Endothelial cell of umbilical vein (primary cell): ENCODE data around the gene OR52B4. TPM values are rescaled to one million over a fixed set of nuclear protein-coding genes. Genes with fewer than 3 reads are reported as not detected.
"Not testable (repeated sequence)": the region's sequence is repeated elsewhere in the genome, so short reads cannot be mapped to it uniquely, and the experiment has no call there.

Experiments used
- BruUV-seq: library from RNA; stranded (reverse); fragments of 400-500 nt; replicated peaks from 2 replicates; lab custom pipeline; 2021; lab: Mats Ljungman, UMichigan
- CTCF ChIA-PET: fragments of 300-600, 350-600 bp; sonication (Branson Sonifier 250); formaldehyde crosslinking; loops from one replicate; lab custom pipeline; 2021; ENCODE audit warnings: antibody characterized with exemption, inconsistent platforms; lab: Charles Lee
- POLR2A ChIA-PET: fragments of 300-600, 350-600 bp; sonication (Branson Sonifier 250); formaldehyde crosslinking; loops from one replicate; lab custom pipeline; 2021; ENCODE audit warnings: antibody characterized with exemption, inconsistent platforms; lab: Charles Lee
- DNase-seq: peaks from one replicate; pipeline ENCODE4 v3.0.0-alpha.2; 2011; ENCODE audit warnings: low read depth, low spot score
- FAIRE-seq: peaks from 2 replicates; lab custom pipeline; 2011; peaks lifted over from hg19 to GRCh38; lab: Jason Lieb, UNC
- H2AFZ ChIP-seq: 2 replicates; pipeline ENCODE4 v1.6.0; 2012; ENCODE audit warnings: low read depth, low read length, control low read depth, inconsistent platforms
- H3K27ac ChIP-seq: 2 replicates; pipeline ENCODE4 v1.5.1; 2011; ENCODE audit warnings: low read depth, mild to moderate bottlenecking, control low read depth, low read length, moderate library complexity; ENCODE audit not compliant: insufficient read depth
- H3K27me3 ChIP-seq, 2 experiments: 2 replicates each; pipeline versions ENCODE4 v1.6.0 to v1.6.1; 2011; ENCODE audit warnings: low read length in 2 of 2, mixed read lengths in 1 of 2; ENCODE audit not compliant: control insufficient read depth in 2 of 2, insufficient read depth in 2 of 2
- H3K36me3 ChIP-seq, 2 experiments: 2 replicates in 1 of 2; 3 replicates in 1 of 2; pipeline ENCODE4 v1.5.1; 2011; ENCODE audit warnings: low read length in 2 of 2, mild to moderate bottlenecking in 1 of 2, moderate library complexity in 1 of 2; ENCODE audit not compliant: control insufficient read depth in 2 of 2, insufficient read depth in 2 of 2; ENCODE audit errors: extremely low read depth in 1 of 2
- H3K4me1 ChIP-seq: 3 replicates; pipeline ENCODE4 v1.5.1; 2011; ENCODE audit warnings: mild to moderate bottlenecking, low read length; ENCODE audit not compliant: control insufficient read depth, insufficient read depth; ENCODE audit errors: extremely low read depth
- H3K4me2 ChIP-seq: 2 replicates; pipeline ENCODE4 v1.6.1; 2011; ENCODE audit warnings: low read length, control low read depth, mixed read lengths; ENCODE audit not compliant: insufficient read depth
- H3K4me3 ChIP-seq, 3 experiments: fragments of 200-600 bp in 1 of 3; sonication (generic), shearing (Covaris generic) in 1 of 3; replicated peaks in 1 of 3; 2 replicates each; pipeline ENCODE4 v1.5.1; 2011 to 2016; ENCODE audit warnings: control low read depth in 3 of 3, low read length in 3 of 3, mild to moderate bottlenecking in 2 of 3, inconsistent platforms in 1 of 3, low read depth in 1 of 3, moderate library complexity in 1 of 3; ENCODE audit not compliant: insufficient read depth in 1 of 3
- H3K79me2 ChIP-seq: 2 replicates; pipeline ENCODE4 v1.6.0; 2012; ENCODE audit warnings: low read length, inconsistent platforms; ENCODE audit not compliant: control insufficient read depth, insufficient read depth
- H3K9ac ChIP-seq: replicated peaks from 2 replicates; pipeline ENCODE3; 2011; ENCODE audit warnings: low read length, control low read depth; ENCODE audit not compliant: insufficient read depth; ENCODE audit errors: extremely low read depth
- H3K9me1 ChIP-seq: replicated peaks from 3 replicates; pipeline ENCODE4 v1.6.0; 2011; ENCODE audit warnings: mild to moderate bottlenecking, low read length; ENCODE audit not compliant: control insufficient read depth, insufficient read depth; ENCODE audit errors: extremely low read depth
- H3K9me3 ChIP-seq: replicated peaks from 2 replicates; pipeline ENCODE4 v1.5.1; 2012; ENCODE audit warnings: low read length, inconsistent platforms; ENCODE audit not compliant: control insufficient read depth, insufficient read depth
- H4K20me1 ChIP-seq: replicated peaks from 2 replicates; pipeline ENCODE3; 2011; ENCODE audit warnings: mild to moderate bottlenecking, low read length; ENCODE audit not compliant: control insufficient read depth, insufficient read depth; ENCODE audit errors: extremely low read depth
- CTCF ChIP-seq, 2 donors: IDR thresholded peaks; 1 replicate in 1 of 2; 2 replicates in 1 of 2; pipeline ENCODE4 v1.5.1; 2011; ENCODE audit warnings: low read length in 2 of 2, mild to moderate bottlenecking in 2 of 2, moderate library complexity in 2 of 2, control low read depth in 1 of 2, inconsistent platforms in 1 of 2, low read depth in 1 of 2; ENCODE audit not compliant: insufficient read depth in 1 of 2; ENCODE audit errors: extremely low read depth in 1 of 2
- EZH2 ChIP-seq: IDR thresholded peaks from 2 replicates; pipeline ENCODE4 v1.6.1; 2012; ENCODE audit warnings: borderline replicate concordance, low read depth, mild to moderate bottlenecking, moderate library complexity, low read length, inconsistent platforms; ENCODE audit not compliant: severe bottlenecking
- FOS ChIP-seq: IDR thresholded peaks from 2 replicates; pipeline ENCODE4 v1.6.1; 2011; ENCODE audit warnings: mild to moderate bottlenecking, low read length, moderate library complexity, borderline replicate concordance; ENCODE audit not compliant: insufficient read depth
- GATA2 ChIP-seq: IDR thresholded peaks from 2 replicates; pipeline ENCODE4 v1.7.0; 2011; ENCODE audit warnings: low read depth, mild to moderate bottlenecking, moderate library complexity, mixed read lengths, low read length; ENCODE audit not compliant: insufficient read length, insufficient read depth
- JUN ChIP-seq: IDR thresholded peaks from 2 replicates; pipeline ENCODE4 v1.6.1; 2011; ENCODE audit warnings: borderline replicate concordance, low read depth; ENCODE audit not compliant: insufficient read length, insufficient read depth
- MYC ChIP-seq: IDR thresholded peaks from one replicate; pipeline ENCODE4 v1.6.1; 2011; ENCODE audit warnings: mild to moderate bottlenecking, low read depth, low read length
- POLR2A ChIP-seq: IDR thresholded peaks from 2 replicates; pipeline ENCODE4 v1.6.1; 2012; ENCODE audit warnings: low read depth, mild to moderate bottlenecking, control low read depth, low read length
- POLR2AphosphoS5 ChIP-seq: IDR thresholded peaks from 2 replicates; pipeline ENCODE4 v1.6.1; 2012; ENCODE audit warnings: low read depth, mild to moderate bottlenecking, control low read depth, low read length, moderate library complexity; ENCODE audit not compliant: insufficient read depth
- dilution Hi-C: fragments of 300-500 bp; cut with MboI; formaldehyde crosslinking; loops from one replicate; pipeline ENCODE4 v1.15.0; 2019; ENCODE audit warnings: low sequenced_read_pairs; ENCODE audit not compliant: extremely low pct_ligation_motif_present
- intact Hi-C: fragments of 100-400 bp; cut with micrococcal nuclease; formaldehyde crosslinking; loops from one replicate; pipeline ENCODE4 v1.10.0; 2022
- polyA plus RNA-seq, 4 experiments: library from polyadenylated mRNA; depleted of rRNA in 3 of 4; stranded (reverse) in 3 of 4; unstranded in 1 of 4; fragments of >200 nt; gene quantifications; 2 replicates each; pipeline versions ENCODE4 v1.2.1 to v1.2.3, GENCODE V29; 2011 to 2012; ENCODE audit warnings: missing spikeins in 1 of 4
- total RNA-seq: library from RNA; stranded (reverse); gene quantifications from 2 replicates; pipeline ENCODE4 v1.2.3, GENCODE V29; 2021
- TF ChIP-seq, protein P1 (sequence below): IDR thresholded peaks from 2 replicates; pipeline ENCODE4 v1.6.1; 2011; ENCODE audit not compliant: insufficient read depth, insufficient read length

Gene OR52B4
- total and polyA plus RNA-seq, 2 donors (not counting 3 experiments of a cell fraction or from before 2014, with no cell fraction given): not detected

DNA sequence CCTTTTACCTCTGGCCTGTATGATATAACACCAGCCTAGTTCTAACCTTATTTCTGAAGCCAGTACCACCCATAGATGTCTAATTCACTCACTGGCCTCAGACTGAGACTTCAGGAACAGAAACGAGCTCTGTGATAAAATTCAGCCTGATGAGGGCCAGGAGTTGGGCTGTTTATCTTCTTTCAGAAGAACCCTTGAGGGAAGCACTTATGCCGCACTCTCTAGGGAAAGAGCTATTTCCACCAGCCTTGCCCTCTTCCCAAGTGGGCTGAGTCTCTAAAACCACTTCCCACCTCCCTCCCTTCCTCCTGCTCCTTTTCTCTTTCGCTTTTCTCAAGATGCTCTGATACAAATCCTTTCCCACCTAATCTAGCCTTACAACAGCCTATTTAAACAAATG lies 2.0 kb upstream of the OR52B4 start:
- DNase-seq: no peak
- Histone ChIP-seq H3K4me3 (no peak overlapping the region), H3K4me1 (no peaks in the 10 kb centered on the region), H3K27me3 (no peaks in the 10 kb centered on the region), H3K9me3 (no peaks in the 10 kb centered on the region), H2AFZ (no peak overlapping the region), H3K9ac (no peak overlapping the region), H4K20me1 (no peaks in the 10 kb centered on the region), H3K4me2 (no peak overlapping the region), H3K79me2 (no peaks in the 10 kb centered on the region), H3K9me1 (no peaks in the 10 kb centered on the region), H3K27ac (no peak overlapping the region), H3K36me3 (no peaks in the 10 kb centered on the region)
- no peak for FAIRE-seq
- dilution Hi-C loops: no loop called here
- POLR2A ChIA-PET: no interaction called here
- CTCF ChIA-PET: no interaction called here
- TF ChIP-seq GATA2: no peak
- no peak for TF ChIP-seq CTCF (IDR thresholded peaks at IDR 0.05; ENCODE audit: extremely low read depth in 1 of 2, insufficient read depth in 1 of 2, low read depth in 1 of 2, low read length in 2 of 2)
- no peak for TF ChIP-seq EZH2
- TF ChIP-seq FOS: no peak
- TF ChIP-seq POLR2A: no peak
- no peak for TF ChIP-seq JUN
- TF ChIP-seq POLR2AphosphoS5: no peak
- TF ChIP-seq MYC: no peak
- TF ChIP-seq, protein P1, sequence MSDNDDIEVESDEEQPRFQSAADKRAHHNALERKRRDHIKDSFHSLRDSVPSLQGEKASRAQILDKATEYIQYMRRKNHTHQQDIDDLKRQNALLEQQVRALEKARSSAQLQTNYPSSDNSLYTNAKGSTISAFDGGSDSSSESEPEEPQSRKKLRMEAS: no peak
- intact Hi-C loops: no loop called here
- BruUV-seq: no TSS peak

DNA sequence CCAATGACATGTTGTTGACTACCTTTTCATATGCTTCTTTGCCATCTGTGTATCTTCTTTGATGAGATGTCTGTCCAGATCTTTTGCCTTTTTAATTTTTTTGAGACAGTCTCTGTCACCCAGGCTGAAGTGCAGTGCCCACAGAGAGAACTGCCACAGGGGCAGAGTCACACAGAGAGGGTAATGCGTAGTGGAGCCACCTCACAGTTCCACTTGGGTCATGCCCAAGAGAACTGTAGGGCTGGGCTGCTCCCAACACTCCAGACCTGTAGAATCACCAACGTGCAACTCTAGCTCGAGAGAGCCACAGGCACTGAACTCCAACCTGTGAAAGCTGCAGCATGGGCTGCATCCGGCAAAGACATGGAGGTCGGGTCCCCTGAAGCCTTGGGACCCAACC lies 20.0 kb downstream of the OR52B4 start:
- intact Hi-C loops, CTCF ChIA-PET, BruUV-seq: not testable (repeated sequence)

GRCh38 chr11:4345366-4345765 lies 22.8 kb downstream of the OR52B4 start:
- FAIRE-seq, H3K9ac ChIP-seq, POLR2A ChIA-PET, H3K27me3 ChIP-seq, H3K4me2 ChIP-seq, H3K4me1 ChIP-seq, H3K27ac ChIP-seq, BruUV-seq, H3K9me3 ChIP-seq, H3K4me3 ChIP-seq, H3K36me3 ChIP-seq, intact Hi-C loops, H2AFZ ChIP-seq, DNase-seq, CTCF ChIA-PET, H3K79me2 ChIP-seq, H4K20me1 ChIP-seq, dilution Hi-C loops, H3K9me1 ChIP-seq: not testable (repeated sequence)

More for the DNA sequence above, 20.0 kb downstream of the OR52B4 start:
- H3K27me3 ChIP-seq, H3K9me3 ChIP-seq, H3K4me1 ChIP-seq, H3K4me3 ChIP-seq, FAIRE-seq, DNase-seq, H3K9ac ChIP-seq, dilution Hi-C loops, H3K9me1 ChIP-seq, POLR2A ChIA-PET, H4K20me1 ChIP-seq, H3K79me2 ChIP-seq, H2AFZ ChIP-seq, H3K27ac ChIP-seq, H3K36me3 ChIP-seq, H3K4me2 ChIP-seq: not testable (repeated sequence)
